ENCODE measurements around the gene ZNF91. TPM values are rescaled to one million over a fixed set of nuclear protein-coding genes. Genes with fewer than 3 reads are reported as not detected.

Gene ZNF91
- total RNA-seq, 1 donor from 2014 or later, result 52.4 TPM

GRCh38 chr19:23314505-23315251, 80.6 kb downstream of the ZNF91 start:
- FAIRE-seq (no peak), DNase-seq (ENCODE audit: low read depth) (no peak)
- H3K4me3 ChIP-seq (ENCODE audit: insufficient read depth, low read depth, low read length), result no peak overlapping the region
- no peaks in the 10 kb centered on the region for H3K27me3 Mint-ChIP-seq (ENCODE audit: low read depth, unreplicated experiment)
- H4K20me1 ChIP-seq (ENCODE audit: insufficient read depth, low read length), result no peaks in the 10 kb centered on the region
- H3K4me2 ChIP-seq (ENCODE audit: low read length), result no peak overlapping the region
- H3K27ac ChIP-seq (ENCODE audit: low read depth, low read length), result no peak overlapping the region
- H3K9me3 ChIP-seq (ENCODE audit: insufficient read depth, low read depth, low read length), result peaks cover 9% of the 10 kb centered on the region
- H3K4me1 ChIP-seq (ENCODE audit: insufficient read depth, low read length), result no peaks in the 10 kb centered on the region
- H3K9me3 Mint-ChIP-seq (ENCODE audit: unreplicated experiment), result peaks cover 8% of the 10 kb centered on the region
- H3K79me2 ChIP-seq (ENCODE audit: insufficient read depth, low read length), result no peaks in the 10 kb centered on the region
- H3K36me3 ChIP-seq (ENCODE audit: insufficient read depth, low read length), result no peaks in the 10 kb centered on the region
- no peak overlapping the region for H3K9ac ChIP-seq (ENCODE audit: low read length)
- H3K27ac Mint-ChIP-seq (ENCODE audit: unreplicated experiment), result no peak overlapping the region
- no peak overlapping the region for H2AFZ ChIP-seq (ENCODE audit: low read depth, low read length)
- H3K4me1 Mint-ChIP-seq (ENCODE audit: low read depth, unreplicated experiment), result no peaks in the 10 kb centered on the region
- TF ChIP-seq EZH2 (IDR thresholded peaks at IDR 0.05; ENCODE audit: insufficient read depth, low read length), result no peak
- H3K36me3 Mint-ChIP-seq (ENCODE audit: low read depth, unreplicated experiment), result no peaks in the 10 kb centered on the region
- H3K27me3 ChIP-seq (ENCODE audit: insufficient read depth, low read length), result no peaks in the 10 kb centered on the region
- H3K4me3 Mint-ChIP-seq (ENCODE audit: unreplicated experiment), result no peak overlapping the region

- no peak for DNase-seq (ENCODE audit: low read depth)
- Histone ChIP-seq H3K36me3 (ENCODE audit: insufficient read depth, low read length) (no peaks in the 10 kb centered on the region), H4K20me1 (ENCODE audit: insufficient read depth, low read length) (no peaks in the 10 kb centered on the region), H3K4me2 (ENCODE audit: low read length) (no peak overlapping the region), H3K9ac (ENCODE audit: low read length) (no peak overlapping the region), H2AFZ (ENCODE audit: low read depth, low read length) (no peak overlapping the region), H3K4me1 (ENCODE audit: insufficient read depth, low read length) (no peaks in the 10 kb centered on the region), H3K79me2 (ENCODE audit: insufficient read depth, low read length) (no peaks in the 10 kb centered on the region), H3K27ac (ENCODE audit: low read depth, low read length) (no peak overlapping the region), H3K4me3 (ENCODE audit: insufficient read depth, low read depth, low read length) (no peak overlapping the region), H3K27me3 (ENCODE audit: insufficient read depth, low read length) (no peaks in the 10 kb centered on the region), H3K9me3 (ENCODE audit: insufficient read depth, low read depth, low read length) (peaks cover 12% of the 10 kb centered on the region)
- TF ChIP-seq CTCF (IDR thresholded peaks at IDR 0.05; ENCODE audit: insufficient read depth, low read depth, low read length), result no peak
- TF ChIP-seq EZH2 (IDR thresholded peaks at IDR 0.05; ENCODE audit: insufficient read depth, low read length), result no peak
- Mint-ChIP-seq H3K36me3 (ENCODE audit: low read depth, unreplicated experiment) (no peaks in the 10 kb centered on the region), H3K27ac (ENCODE audit: unreplicated experiment) (no peak overlapping the region), H3K27me3 (ENCODE audit: low read depth, unreplicated experiment) (no peaks in the 10 kb centered on the region), H3K9me3 (ENCODE audit: unreplicated experiment) (peaks cover 8% of the 10 kb centered on the region), H3K4me1 (ENCODE audit: low read depth, unreplicated experiment) (no peaks in the 10 kb centered on the region), H3K4me3 (ENCODE audit: unreplicated experiment) (no peak overlapping the region)
- FAIRE-seq, result no peak
These were observed 82.1 kb downstream of the ZNF91 start for GRCh38 chr19:23313196-23313595.

GRCh38 chr19:23312515-23312914, 82.8 kb downstream of the ZNF91 start:
- no peak overlapping the region for H3K4me3 Mint-ChIP-seq (ENCODE audit: unreplicated experiment)
- no peaks in the 10 kb centered on the region for H3K4me1 Mint-ChIP-seq (ENCODE audit: low read depth, unreplicated experiment)
- no peaks in the 10 kb centered on the region for H3K4me1 ChIP-seq (ENCODE audit: insufficient read depth, low read length)
- no peaks in the 10 kb centered on the region for H3K27me3 ChIP-seq (ENCODE audit: insufficient read depth, low read length)
- no peaks in the 10 kb centered on the region for H3K36me3 ChIP-seq (ENCODE audit: insufficient read depth, low read length)
- TF ChIP-seq EZH2 (IDR thresholded peaks at IDR 0.05; ENCODE audit: insufficient read depth, low read length) (no peak), CTCF (IDR thresholded peaks at IDR 0.05; ENCODE audit: insufficient read depth, low read depth, low read length) (no peak)
- H3K4me2 ChIP-seq (ENCODE audit: low read length), result no peak overlapping the region
- no peaks in the 10 kb centered on the region for H3K79me2 ChIP-seq (ENCODE audit: insufficient read depth, low read length)
- FAIRE-seq (no peak), DNase-seq (ENCODE audit: low read depth) (no peak)
- H3K27ac ChIP-seq (ENCODE audit: low read depth, low read length), result no peak overlapping the region
- peaks cover 12% of the 10 kb centered on the region for H3K9me3 ChIP-seq (ENCODE audit: insufficient read depth, low read depth, low read length)
- peaks cover 8% of the 10 kb centered on the region for H3K9me3 Mint-ChIP-seq (ENCODE audit: unreplicated experiment)
- no peak overlapping the region for H3K4me3 ChIP-seq (ENCODE audit: insufficient read depth, low read depth, low read length)
- no peaks in the 10 kb centered on the region for H4K20me1 ChIP-seq (ENCODE audit: insufficient read depth, low read length)
- H3K36me3 Mint-ChIP-seq (ENCODE audit: low read depth, unreplicated experiment), result no peaks in the 10 kb centered on the region
- no peaks in the 10 kb centered on the region for H3K27me3 Mint-ChIP-seq (ENCODE audit: low read depth, unreplicated experiment)
- no peak overlapping the region for H3K27ac Mint-ChIP-seq (ENCODE audit: unreplicated experiment)
- H2AFZ ChIP-seq (ENCODE audit: low read depth, low read length), result no peak overlapping the region
- no peak overlapping the region for H3K9ac ChIP-seq (ENCODE audit: low read length)
